A673 (cell line): ENCODE results near the gene ABCF3.

Experiments used
- EZH2 ChIP-seq: fragments of 200-600 bp; sonication (generic); IDR thresholded peaks from 2 replicates; pipeline ENCODE4 v1.6.1; 2017; ENCODE audit warnings: borderline replicate concordance, low read depth, mild to moderate bottlenecking, mixed read lengths, antibody characterized with exemption, low read length; ENCODE audit not compliant: poor library complexity, severe bottlenecking
- TF ChIP-seq, protein P1 (sequence below): fragments of 300-800, 200-600 bp; sonication (generic); conservative IDR thresholded peaks from 2 replicates; pipeline ENCODE4 v1.5.1; 2017; ENCODE audit warnings: low read depth, mild to moderate bottlenecking, antibody characterized with exemption, low read length, moderate library complexity, mixed read lengths

GRCh38 chr3:184154885-184155643 lies 30.9 kb upstream of the ABCF3 start, which contains the start of gene DVL3:
- TF ChIP-seq, protein P1, sequence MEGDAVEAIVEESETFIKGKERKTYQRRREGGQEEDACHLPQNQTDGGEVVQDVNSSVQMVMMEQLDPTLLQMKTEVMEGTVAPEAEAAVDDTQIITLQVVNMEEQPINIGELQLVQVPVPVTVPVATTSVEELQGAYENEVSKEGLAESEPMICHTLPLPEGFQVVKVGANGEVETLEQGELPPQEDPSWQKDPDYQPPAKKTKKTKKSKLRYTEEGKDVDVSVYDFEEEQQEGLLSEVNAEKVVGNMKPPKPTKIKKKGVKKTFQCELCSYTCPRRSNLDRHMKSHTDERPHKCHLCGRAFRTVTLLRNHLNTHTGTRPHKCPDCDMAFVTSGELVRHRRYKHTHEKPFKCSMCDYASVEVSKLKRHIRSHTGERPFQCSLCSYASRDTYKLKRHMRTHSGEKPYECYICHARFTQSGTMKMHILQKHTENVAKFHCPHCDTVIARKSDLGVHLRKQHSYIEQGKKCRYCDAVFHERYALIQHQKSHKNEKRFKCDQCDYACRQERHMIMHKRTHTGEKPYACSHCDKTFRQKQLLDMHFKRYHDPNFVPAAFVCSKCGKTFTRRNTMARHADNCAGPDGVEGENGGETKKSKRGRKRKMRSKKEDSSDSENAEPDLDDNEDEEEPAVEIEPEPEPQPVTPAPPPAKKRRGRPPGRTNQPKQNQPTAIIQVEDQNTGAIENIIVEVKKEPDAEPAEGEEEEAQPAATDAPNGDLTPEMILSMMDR: no peak
- no peak for TF ChIP-seq EZH2
